GM21619 (cell line): Measurements from ENCODE around the gene CHST13.

Experiments used
- ATAC-seq: cut with Tn5 transposase; IDR thresholded peaks from one replicate; pipeline ENCODE4 v1.9.1; 2021; ENCODE audit not compliant: unreplicated experiment

CHST13 gene

GRCh38 chr3:126508564-126508964 is 15.4 kb upstream of the CHST13 start:
- ATAC-seq, result no peak

DNA sequence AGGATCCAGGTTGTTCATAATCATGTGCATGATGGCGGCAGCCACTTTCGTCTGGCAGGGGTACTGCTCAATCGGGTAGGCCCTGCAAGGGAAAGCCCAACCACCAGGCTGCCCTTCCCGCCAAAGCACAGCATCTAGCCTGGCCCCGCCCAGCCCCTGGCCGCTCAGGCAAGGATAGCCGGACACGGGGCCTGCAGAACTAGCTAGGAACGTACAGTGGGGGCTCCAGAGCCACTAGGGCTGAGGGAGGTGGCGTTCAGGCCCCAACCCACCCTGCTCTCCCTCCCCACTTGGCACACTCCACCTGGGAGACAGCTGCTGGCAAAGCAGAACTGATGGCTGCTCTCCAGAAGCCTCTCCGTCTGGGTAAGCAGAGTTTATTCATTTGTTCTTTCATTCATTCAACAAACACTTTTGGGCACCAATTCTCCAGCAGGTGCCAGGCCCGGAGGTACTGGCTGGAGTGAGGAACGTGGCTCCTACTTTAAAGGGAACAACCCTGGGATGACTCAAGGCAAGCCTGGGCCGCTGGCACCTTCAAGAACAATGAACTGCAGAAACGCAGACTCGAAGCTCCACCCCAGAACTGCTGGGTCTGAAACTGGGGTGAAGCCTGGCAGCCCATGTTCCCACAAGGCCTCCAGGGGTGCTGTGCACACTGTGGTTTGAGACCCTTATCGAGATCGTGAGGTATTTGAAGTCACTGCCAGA is 14.2 kb upstream of the CHST13 start:
- ATAC-seq, result no peak

DNA sequence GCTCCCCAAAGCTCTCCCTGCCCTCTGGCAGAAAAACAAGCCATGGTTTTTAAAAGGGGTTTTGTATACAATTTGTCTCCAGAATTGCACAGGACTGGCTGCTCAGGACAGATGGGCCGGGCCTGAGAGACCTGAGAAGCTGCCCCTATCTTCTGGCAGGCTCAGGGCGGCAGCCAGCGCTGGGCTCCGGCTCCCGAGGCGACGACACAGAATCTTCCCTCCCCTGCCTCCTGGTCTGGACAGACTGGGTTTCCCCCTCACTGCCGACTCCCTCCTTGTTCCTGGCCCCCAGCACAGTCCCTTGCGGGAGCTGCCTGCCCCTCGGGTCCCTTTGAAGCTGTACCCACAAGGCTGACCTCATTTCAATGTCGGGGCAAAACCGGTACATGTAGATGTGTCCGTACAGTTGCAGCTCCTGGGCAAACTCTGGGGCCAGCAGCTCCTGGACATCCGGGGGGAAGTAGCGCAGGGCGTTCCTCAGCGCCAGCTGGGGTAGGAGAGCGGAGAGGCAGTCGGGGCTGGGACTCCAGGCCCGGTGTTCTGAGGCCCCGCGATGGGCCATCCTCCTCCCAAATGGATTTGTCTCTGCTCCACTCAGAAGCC is 13.5 kb upstream of the CHST13 start:
- no peak for ATAC-seq

DNA sequence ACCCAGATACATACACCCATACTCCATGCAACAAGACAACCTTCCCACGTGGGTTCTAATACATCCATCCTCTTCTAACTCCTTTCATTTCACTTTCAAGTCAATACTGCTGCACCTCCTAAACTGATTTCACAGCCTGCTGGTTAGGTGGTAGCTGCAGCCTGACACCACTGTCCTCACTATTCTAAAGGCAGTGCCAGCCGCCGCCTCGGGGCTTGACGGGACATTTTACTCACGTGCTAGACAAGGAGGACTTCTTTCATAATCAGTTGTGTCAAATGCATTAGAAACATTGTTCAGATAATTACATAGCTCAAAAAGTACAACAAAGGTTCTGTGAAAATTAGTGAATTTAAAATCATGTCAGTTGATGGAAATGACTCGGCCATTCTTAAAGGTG is 12.7 kb upstream of the CHST13 start:
- no peak for ATAC-seq

- ATAC-seq, result no peak
Observed at GRCh38 chr3:126512026-126512425, 11.9 kb upstream of the CHST13 start.

DNA sequence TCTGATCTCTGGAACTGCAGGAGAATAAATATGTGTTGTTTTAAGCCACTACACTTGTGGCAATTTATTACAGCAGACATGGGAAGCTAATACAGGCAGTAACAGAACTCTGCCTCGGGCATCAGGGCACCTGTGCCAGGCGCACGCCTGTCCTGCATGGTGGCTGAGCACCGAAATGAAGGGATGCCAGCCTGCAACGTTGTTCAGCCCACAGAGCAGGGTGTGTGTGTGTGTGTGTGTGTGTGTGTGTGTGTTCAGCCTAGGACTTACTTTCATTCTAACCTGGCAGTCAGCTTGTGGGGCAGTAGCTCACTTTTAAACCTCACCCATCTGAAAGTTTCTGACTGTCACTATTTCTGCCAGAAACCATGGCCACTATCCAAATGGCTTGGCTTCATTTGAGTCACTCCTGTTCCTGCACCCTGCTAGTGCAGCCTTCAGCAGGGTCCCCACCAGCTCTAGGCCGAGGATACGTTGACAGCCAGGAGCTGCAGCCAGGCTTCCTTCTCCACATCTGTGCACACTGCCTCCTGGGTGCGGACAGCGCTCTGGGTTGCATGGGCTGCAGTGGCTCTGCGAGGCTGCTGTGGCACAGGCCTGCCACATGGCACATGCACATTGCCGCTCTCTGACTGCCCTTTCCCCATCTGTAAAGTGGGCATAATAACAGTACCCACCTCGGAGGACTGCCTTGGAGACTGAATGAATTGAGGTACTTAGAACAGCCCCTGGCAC is 10.9 kb upstream of the CHST13 start:
- no peak for ATAC-seq

DNA sequence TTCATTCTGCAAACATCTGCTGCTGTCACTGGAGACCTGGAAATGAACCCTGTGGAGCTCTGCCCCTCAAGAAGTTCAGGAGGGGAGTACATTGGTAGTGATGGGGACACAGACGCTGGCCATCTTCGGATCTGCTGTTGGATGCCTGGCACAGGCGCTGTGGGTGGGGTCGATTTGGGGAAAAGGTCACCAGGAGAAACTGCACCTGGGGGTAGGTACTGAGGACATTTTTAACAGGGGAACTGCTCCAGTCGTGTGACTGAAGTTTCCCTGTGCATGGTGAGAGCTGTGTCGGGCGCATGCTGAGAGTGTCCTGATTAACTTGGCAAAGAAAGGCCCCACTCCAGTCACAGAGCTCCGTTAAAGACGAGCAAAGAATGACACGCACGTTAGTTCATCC is 9.8 kb upstream of the CHST13 start:
- no peak for ATAC-seq

- ATAC-seq, result no peak
Observed at GRCh38 chr3:126515066-126515706, 8.8 kb upstream of the CHST13 start.

DNA sequence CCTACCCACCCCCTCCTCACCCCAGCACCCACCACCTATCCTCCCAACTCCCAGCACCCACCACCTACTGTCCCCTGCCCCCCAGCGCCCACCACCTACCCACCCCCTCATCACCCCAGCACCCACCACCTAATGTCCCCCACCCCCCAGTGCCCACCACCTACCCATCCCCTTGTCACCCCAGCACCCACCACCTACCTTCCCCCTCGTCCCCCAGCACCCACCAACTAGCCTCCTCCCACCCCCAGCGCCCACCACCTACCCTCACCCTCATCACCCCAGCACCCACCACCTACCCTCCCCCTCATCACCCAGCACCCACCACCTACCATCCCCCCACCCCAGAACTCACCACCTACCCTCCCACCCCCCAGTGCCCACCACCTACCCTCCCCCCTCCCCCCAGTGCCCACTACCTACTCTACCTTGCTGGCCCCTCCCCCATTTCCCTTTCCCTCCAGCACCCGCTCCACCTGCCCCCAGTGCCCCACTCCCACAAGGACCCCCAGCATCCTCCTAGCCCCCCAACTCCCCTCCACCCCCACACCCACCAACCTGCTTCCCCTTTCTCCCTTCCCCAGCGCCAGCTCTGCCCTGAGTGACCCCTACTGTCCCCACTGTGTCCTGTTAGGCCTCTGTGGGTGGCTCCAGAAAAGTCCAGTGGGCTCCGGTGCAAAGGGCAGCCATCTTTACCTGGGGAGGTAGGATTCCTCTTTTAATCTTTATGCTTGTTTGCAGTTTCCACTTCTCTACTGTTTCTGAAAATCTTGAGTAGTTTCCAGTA is 7.6 kb upstream of the CHST13 start:
- no peak for ATAC-seq

GRCh38 chr3:126516936-126517290 is 7.0 kb upstream of the CHST13 start:
- ATAC-seq, result no peak

- ATAC-seq, result no peak
Observed at GRCh38 chr3:126517291-126517951, 6.5 kb upstream of the CHST13 start, which contains the start of gene UROC1. UROC1 (minus strand) TSS chr3:126517773; CDS start chr3:126517719, 54 bp downstream.

DNA sequence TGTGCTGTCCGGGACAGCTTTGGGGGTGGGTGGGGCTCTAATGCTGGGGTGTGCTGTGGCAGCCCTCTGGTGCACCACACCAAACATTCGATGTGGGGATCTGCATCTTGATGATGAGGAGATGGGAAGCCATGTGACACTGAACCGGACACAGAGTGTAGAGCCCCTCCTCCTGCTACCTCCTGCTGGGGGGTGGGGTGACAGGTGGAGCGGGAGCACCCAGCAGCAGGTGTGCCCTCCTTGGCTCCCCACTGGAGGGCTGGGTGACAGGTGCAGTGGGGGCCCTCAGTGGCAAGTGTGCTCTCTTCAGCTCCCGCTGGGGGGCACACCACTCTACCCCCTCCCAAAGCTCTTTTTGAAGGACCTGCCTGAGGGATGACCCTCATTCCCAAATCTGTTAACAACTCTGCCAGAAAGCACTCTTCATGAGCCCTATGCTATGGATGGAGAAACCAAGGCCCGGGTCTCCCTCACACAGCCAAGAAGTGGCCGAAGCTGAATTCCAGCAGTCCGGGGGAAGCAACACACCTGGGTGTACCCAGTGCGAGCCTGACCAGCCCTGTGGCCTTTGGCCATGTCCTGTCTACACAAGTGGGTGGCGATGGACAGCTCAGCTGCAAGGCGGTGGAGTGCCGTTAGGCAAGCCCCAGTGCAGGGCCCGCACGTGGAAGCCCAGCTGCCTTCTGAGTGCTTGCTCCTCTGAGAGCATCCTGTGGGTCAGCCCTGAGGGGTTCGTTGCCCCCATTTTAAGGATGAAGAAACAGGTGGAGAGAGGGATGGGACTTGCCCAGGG is 5.8 kb upstream of the CHST13 start:
- no peak for ATAC-seq

- no peak for ATAC-seq
Observed at GRCh38 chr3:126518779-126519177, 5.2 kb upstream of the CHST13 start.

DNA sequence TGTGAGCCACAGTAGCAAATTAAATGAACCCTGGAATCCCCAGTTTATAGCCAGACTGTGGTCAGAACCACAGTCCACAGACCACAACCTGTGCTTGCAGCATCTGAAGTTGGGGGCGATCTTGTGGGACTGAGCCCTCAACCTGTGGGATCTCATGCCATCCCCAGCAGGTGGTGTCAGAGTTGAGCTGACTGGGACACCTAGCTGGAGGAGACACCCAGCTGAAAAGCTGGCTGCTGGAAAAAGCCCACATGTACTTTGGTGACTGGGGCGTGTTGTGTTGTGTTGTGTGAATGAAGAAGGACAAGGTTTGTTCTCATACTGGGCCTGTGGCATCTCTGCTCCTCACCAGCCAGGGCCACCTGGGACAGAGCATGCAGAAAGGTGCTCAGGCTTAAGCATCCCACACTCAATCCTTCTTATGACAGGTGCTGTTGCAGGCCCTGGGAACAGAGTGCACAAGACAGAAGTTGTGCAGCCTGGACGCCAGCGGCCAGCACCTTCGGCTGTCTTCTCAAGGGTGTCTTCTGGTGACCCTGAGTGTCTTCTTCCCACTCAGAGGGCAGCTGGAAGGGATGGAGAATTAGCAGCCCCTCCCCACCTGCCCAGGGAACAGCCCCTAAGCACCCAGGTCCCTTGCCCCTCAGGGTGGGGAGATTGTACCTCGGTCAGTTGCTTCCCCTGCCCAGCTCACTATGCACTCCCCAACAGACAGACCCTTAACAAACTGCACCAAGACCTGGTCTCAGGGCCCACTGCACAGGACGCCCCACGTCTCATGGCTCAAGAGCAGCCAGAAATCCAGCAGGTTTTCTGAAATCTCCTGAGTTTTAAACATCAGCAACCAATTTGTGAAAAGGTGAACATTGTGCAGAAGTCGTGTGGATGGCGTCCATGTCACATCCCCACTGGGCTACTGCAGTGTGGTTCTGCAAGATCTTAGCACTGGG is 4.2 kb upstream of the CHST13 start:
- ATAC-seq, result no peak

- no peak for ATAC-seq
Observed at GRCh38 chr3:126521122-126521891, 2.6 kb upstream of the CHST13 start.

DNA sequence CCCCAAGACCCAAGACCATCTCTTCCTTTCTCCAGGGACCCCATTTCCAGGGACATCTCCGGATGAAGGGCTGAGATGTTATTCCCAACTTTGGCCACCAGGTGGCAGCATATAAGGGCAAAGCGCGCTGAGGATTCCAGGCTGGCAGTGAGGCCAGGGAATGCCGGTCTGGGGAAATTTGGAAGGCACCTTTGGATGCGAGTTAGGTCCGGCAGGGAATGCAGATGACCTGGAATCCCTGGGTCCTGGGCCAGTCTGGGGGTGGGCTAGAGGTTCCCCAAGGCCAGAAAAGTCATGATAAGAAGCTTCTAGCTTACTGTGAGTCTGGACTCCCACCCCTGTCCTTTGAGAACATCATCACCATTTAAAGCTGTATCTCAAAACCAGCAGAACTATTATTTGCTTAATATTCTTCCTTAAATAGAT is 1.6 kb upstream of the CHST13 start:
- no peak for ATAC-seq

DNA sequence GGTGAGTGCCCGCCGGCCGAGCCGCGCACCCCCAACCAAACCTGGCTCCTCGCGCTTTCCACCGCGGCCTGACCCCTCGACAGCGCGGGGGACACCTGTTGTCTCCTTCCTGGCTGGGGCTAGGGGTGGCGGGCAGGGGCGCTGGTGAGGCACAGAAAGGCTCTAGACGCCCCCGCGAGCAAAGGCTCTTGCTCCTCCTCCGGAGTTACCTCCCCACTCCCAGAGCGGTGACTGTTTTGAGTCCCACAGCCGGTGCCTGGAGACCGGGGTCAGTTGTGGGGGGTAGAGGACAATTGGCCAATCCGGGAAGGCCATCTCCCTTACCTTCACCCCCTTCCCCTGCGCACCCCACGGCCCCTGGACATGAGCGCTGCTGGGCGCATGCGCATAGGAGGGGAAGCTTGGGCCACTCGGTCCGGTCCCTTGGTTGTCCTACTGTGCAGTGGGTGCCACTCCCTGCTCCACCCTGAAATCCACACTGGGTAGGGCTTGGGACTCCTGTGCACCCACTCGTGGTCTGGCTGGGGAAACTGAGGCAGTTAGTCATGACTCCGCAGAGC is 554 bp downstream of the CHST13 start:
- no peak for ATAC-seq
